Measurements from ENCODE around the gene CDK13.

The CDK13 gene

DNA sequence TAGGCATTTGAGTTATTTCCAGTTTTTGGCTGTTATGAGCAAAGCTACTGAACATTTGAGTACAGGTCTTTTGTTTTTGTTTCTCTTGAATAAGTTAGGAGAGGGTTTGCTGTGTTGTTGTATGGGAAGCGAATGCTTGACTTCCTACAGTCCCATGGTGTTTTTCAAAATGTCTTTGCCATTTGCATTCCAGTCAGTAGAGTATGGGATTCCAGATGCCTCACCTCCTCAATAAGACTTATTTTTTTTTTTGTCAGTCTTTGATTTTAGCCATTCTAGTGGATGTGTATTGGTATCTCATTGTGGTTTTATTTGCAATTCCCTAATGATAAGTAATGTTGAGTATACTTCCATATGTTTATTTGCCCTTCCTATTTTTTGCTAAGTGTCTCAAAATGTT is 19.4 kb downstream of the CDK13 start:
- ChIA-PET POLR2A (no interaction called here), CTCF (interaction anchor here (0.6 kb wide), 1 partner anchor 12 kb away, joined by 3 read pairs; no protein-coding TSS in a partner anchor)
- Histone ChIP-seq H3K4me3 (ENCODE audit: low read depth, low read length) (no peak overlapping the region), H3K9me3 (ENCODE audit: control insufficient read depth, insufficient read depth, low read depth, low read length) (no peaks in the 10 kb centered on the region), H3K36me3 (ENCODE audit: control insufficient read depth in 2 of 2, insufficient read depth in 1 of 2, low read length in 2 of 2) (no peaks in the 10 kb centered on the region), H3K4me1 (ENCODE audit: control insufficient read depth, insufficient read depth, low read length) (peaks cover 7% of the 10 kb centered on the region), H3K27ac (ENCODE audit: extremely low read depth, low read depth, low read length) (no peak overlapping the region)
- no peak for TF ChIP-seq ZNF792 (tag by site-specific recombination; IDR thresholded peaks at IDR 0.05)
- TF ChIP-seq, protein P1, sequence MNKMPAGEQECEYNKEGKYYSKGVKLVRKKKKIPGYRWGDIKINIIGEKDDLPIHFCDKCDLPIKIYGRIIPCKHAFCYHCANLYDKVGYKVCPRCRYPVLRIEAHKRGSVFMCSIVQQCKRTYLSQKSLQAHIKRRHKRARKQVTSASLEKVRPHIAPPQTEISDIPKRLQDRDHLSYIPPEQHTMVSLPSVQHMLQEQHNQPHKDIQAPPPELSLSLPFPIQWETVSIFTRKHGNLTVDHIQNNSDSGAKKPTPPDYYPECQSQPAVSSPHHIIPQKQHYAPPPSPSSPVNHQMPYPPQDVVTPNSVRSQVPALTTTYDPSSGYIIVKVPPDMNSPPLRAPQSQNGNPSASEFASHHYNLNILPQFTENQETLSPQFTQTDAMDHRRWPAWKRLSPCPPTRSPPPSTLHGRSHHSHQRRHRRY (tag by site-specific recombination; IDR thresholded peaks at IDR 0.05) = no peak
- TF ChIP-seq, protein P2, sequence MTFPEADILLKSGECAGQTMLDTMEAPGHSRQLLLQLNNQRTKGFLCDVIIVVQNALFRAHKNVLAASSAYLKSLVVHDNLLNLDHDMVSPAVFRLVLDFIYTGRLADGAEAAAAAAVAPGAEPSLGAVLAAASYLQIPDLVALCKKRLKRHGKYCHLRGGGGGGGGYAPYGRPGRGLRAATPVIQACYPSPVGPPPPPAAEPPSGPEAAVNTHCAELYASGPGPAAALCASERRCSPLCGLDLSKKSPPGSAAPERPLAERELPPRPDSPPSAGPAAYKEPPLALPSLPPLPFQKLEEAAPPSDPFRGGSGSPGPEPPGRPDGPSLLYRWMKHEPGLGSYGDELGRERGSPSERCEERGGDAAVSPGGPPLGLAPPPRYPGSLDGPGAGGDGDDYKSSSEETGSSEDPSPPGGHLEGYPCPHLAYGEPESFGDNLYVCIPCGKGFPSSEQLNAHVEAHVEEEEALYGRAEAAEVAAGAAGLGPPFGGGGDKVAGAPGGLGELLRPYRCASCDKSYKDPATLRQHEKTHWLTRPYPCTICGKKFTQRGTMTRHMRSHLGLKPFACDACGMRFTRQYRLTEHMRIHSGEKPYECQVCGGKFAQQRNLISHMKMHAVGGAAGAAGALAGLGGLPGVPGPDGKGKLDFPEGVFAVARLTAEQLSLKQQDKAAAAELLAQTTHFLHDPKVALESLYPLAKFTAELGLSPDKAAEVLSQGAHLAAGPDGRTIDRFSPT (tag by site-specific recombination; IDR thresholded peaks at IDR 0.05) = no peak
- TF ChIP-seq ZNF600 (tag by site-specific recombination; IDR thresholded peaks at IDR 0.05) = no peak
- TF ChIP-seq ZNF629 (tag by site-specific recombination; IDR thresholded peaks at IDR 0.05) = no peak
- no peak for TF ChIP-seq ZNF707 (tag by site-specific recombination; IDR thresholded peaks at IDR 0.05)
- no peak for TF ChIP-seq ZNF549 (tag by site-specific recombination; IDR thresholded peaks at IDR 0.05)
- no peak for TF ChIP-seq ZNF626 (tag by site-specific recombination; IDR thresholded peaks at IDR 0.05)
- TF ChIP-seq, protein P3, sequence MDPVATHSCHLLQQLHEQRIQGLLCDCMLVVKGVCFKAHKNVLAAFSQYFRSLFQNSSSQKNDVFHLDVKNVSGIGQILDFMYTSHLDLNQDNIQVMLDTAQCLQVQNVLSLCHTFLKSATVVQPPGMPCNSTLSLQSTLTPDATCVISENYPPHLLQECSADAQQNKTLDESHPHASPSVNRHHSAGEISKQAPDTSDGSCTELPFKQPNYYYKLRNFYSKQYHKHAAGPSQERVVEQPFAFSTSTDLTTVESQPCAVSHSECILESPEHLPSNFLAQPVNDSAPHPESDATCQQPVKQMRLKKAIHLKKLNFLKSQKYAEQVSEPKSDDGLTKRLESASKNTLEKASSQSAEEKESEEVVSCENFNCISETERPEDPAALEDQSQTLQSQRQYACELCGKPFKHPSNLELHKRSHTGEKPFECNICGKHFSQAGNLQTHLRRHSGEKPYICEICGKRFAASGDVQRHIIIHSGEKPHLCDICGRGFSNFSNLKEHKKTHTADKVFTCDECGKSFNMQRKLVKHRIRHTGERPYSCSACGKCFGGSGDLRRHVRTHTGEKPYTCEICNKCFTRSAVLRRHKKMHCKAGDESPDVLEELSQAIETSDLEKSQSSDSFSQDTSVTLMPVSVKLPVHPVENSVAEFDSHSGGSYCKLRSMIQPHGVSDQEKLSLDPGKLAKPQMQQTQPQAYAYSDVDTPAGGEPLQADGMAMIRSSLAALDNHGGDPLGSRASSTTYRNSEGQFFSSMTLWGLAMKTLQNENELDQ (tag by site-specific recombination; IDR thresholded peaks at IDR 0.05; ENCODE audit: low read depth) = no peak
- no peak for TF ChIP-seq ZNF214 (tag by site-specific recombination; IDR thresholded peaks at IDR 0.05; ENCODE audit: borderline replicate concordance)
- TF ChIP-seq ZNF529 (tag by site-specific recombination; IDR thresholded peaks at IDR 0.05; ENCODE audit: insufficient replicate concordance) = no peak
- TF ChIP-seq TCF7L2 (IDR thresholded peaks at IDR 0.05; ENCODE audit: borderline replicate concordance, low read depth, low read length) = no peak
- TF ChIP-seq ZNF776 (tag by site-specific recombination; IDR thresholded peaks at IDR 0.05; ENCODE audit: borderline replicate concordance) = no peak
- no peak for TF ChIP-seq RBAK (tag by site-specific recombination; IDR thresholded peaks at IDR 0.05)

- CTCF ChIA-PET = interaction anchor here (0.6 kb wide), 1 partner anchor 75 kb away, joined by 3 read pairs; no protein-coding TSS in a partner anchor
- no peak overlapping the region for H3K27ac ChIP-seq (ENCODE audit: extremely low read depth, low read depth, low read length)
- no peak for TF ChIP-seq HOXA7 (CRISPR knock-in tag; IDR thresholded peaks at IDR 0.05; ENCODE audit: borderline replicate concordance)
- TF ChIP-seq HOXD13 (CRISPR knock-in tag; IDR thresholded peaks at IDR 0.05; ENCODE audit: borderline replicate concordance) = no peak
- no peak for TF ChIP-seq ZBTB17 (tag by site-specific recombination; IDR thresholded peaks at IDR 0.05)
- no peak for TF ChIP-seq ZNF211 (tag by site-specific recombination; IDR thresholded peaks at IDR 0.05; ENCODE audit: low read depth)
- no peak for TF ChIP-seq ZNF350 (tag by site-specific recombination; IDR thresholded peaks at IDR 0.05)
- no peak for TF ChIP-seq MEIS1 (CRISPR knock-in tag; IDR thresholded peaks at IDR 0.05; ENCODE audit: borderline replicate concordance)
- no peak for TF ChIP-seq ZNF174 (tag by site-specific recombination; IDR thresholded peaks at IDR 0.05)
- no peak for TF ChIP-seq SETDB1 (IDR thresholded peaks at IDR 0.05; ENCODE audit: insufficient read length, low read length)
- TF ChIP-seq SCRT2 (tag by site-specific recombination; IDR thresholded peaks at IDR 0.05) = no peak
- no peak for TF ChIP-seq MYNN (tag by site-specific recombination; IDR thresholded peaks at IDR 0.05; ENCODE audit: borderline replicate concordance)
- no peaks in the 10 kb centered on the region for H3K9me3 ChIP-seq (ENCODE audit: control insufficient read depth, insufficient read depth, low read depth, low read length)
- H3K36me3 ChIP-seq (ENCODE audit: control insufficient read depth in 2 of 2, insufficient read depth in 1 of 2, low read length in 2 of 2) = no peaks in the 10 kb centered on the region
- peaks cover 8% of the 10 kb centered on the region for H3K4me1 ChIP-seq (ENCODE audit: control insufficient read depth, insufficient read depth, low read length)
- POLR2A ChIA-PET = no interaction called here
- no peak overlapping the region for H3K4me3 ChIP-seq (ENCODE audit: low read depth, low read length)
Measured at GRCh38 chr7:39971924-39972323, 21.9 kb downstream of the CDK13 start.
